ENCODE measurements around the gene ANO2.

ANO2 gene

GRCh38 chr12:5944688-5945070 lies 380 bp downstream of the ANO2 start:
- no peak for DNase-seq (ENCODE audit: low read depth, low spot score)
- H3K27me3 ChIP-seq (ENCODE audit: control insufficient read depth, insufficient read depth, low read length), result peaks cover 1% of the 10 kb centered on the region; the same call in 1 of the 2 replicates
- H3K9me3 ChIP-seq (ENCODE audit: control insufficient read depth, insufficient read depth, low read length), result no peaks in the 10 kb centered on the region
- no peak overlapping the region for H3K27ac ChIP-seq (ENCODE audit: low read length)
- no CpG with 5 or more reads among the region's 12 CpGs for WGBS (ENCODE audit: insufficient coverage, insufficient read length)
- H3K36me3 ChIP-seq (ENCODE audit: control insufficient read depth, insufficient read depth, low read length), result no peaks in the 10 kb centered on the region
- peaks cover 3% of the 10 kb centered on the region; the same call in 1 of the 2 replicates for H3K4me1 ChIP-seq (ENCODE audit: control insufficient read depth, insufficient read depth, low read length)
- H3K4me3 ChIP-seq (ENCODE audit: low read length), result peak overlapping the region; percentile 90

DNA sequence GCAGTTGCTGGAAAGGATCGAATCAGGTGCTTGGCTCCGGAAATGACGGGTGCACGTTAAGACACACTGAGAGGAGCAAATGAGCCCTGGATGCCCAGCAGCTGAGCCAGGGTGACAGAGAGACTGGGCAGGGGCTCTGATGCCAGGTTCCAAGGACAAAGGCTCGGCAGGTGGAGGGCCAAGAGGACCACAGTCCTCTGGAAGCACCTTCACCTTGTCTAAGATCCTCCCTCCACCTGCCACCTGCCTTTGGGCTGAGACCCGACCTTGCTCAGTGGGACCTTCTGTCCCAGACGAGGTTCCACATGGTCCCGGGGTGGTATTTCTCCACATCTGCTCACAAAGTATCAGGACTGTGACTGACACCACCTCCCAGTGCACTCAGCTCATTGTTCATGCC lies 1.0 kb downstream of the ANO2 start:
- Histone ChIP-seq H3K4me3 (ENCODE audit: low read length) (no peak overlapping the region), H3K27ac (ENCODE audit: low read length) (no peak overlapping the region), H3K4me1 (ENCODE audit: control insufficient read depth, insufficient read depth, low read length) (peaks cover 3% of the 10 kb centered on the region; the same call in 1 of the 2 replicates), H3K27me3 (ENCODE audit: control insufficient read depth, insufficient read depth, low read length) (peaks cover 1% of the 10 kb centered on the region; the same call in 1 of the 2 replicates), H3K36me3 (ENCODE audit: control insufficient read depth, insufficient read depth, low read length) (no peaks in the 10 kb centered on the region), H3K9me3 (ENCODE audit: control insufficient read depth, insufficient read depth, low read length) (no peaks in the 10 kb centered on the region)
- DNase-seq (ENCODE audit: low read depth, low spot score), result no peak
- WGBS (ENCODE audit: insufficient coverage, insufficient read length), result no CpG with 5 or more reads among the region's 8 CpGs

DNA sequence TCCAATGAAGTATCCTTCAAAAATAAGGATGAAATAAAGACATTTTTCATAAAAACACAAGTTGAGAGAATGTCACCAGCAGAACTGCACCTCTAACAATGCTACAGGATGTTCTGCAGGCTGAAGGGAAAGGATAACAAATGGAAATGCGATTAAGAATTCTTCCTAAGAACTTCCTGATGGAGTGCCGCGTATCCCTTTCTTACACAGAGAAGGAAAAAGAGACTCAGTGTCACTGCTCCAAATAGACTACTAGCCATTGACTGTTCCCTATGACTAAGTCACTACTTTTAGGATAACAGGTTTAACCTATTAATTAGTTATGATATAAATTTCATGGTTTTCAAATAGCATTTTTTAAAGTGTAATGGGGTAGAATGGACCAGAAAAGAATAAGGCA lies 3.2 kb downstream of the ANO2 start:
- peaks cover 1% of the 10 kb centered on the region; the same call in 1 of the 2 replicates for H3K27me3 ChIP-seq (ENCODE audit: control insufficient read depth, insufficient read depth, low read length)

DNA sequence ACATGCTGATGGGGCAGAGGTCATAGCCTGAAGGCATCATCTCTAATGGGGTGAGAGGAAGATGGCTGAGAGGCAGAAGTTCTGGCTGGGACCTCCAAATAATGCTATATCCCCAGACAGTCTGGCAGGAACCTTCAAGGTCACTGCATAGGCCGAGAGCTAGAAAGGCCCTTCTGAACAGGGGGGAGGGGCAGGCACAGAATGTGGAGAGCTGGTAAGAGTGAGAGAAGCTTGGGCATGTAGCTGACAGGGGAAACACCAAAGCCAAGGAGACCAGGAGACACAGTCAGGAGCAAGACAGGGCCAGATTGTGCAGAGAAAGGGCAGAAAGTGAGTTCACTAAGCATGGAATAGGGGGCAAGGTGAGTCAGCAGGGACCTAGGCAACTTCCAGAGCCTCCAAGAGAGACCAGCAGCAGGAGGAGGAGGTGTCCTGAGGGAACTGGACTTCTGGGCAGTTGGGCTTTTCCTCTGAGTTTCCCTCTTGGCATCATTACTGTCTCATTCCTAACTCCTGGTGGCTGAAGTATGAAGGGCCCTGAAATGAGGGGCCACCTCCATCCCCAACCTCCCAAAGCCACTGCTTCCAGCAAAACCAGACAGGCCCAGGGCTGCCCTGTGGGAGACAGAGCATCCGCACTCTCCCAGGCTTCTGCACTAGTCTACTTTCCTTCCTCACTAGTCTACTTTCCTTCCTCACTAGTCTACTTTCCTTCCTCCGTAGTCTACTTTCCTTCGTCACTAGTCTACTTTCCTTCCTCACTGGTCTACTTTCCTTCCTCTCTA lies 17.1 kb downstream of the ANO2 start:
- Histone ChIP-seq H3K27me3 (ENCODE audit: control insufficient read depth, insufficient read depth, low read length) (no peaks in the 10 kb centered on the region), H3K27ac (ENCODE audit: low read length) (no peak overlapping the region), H3K9me3 (ENCODE audit: control insufficient read depth, insufficient read depth, low read length) (no peaks in the 10 kb centered on the region), H3K36me3 (ENCODE audit: control insufficient read depth, insufficient read depth, low read length) (no peaks in the 10 kb centered on the region), H3K4me3 (ENCODE audit: low read length) (no peak overlapping the region), H3K4me1 (ENCODE audit: control insufficient read depth, insufficient read depth, low read length) (no peaks in the 10 kb centered on the region; the same call in 1 of the 2 replicates)
- DNase-seq (ENCODE audit: low read depth, low spot score), result no peak
- no CpG with 5 or more reads among the region's 4 CpGs for WGBS (ENCODE audit: insufficient coverage, insufficient read length)

More for the DNA sequence above, 3.2 kb downstream of the ANO2 start:
- Histone ChIP-seq H3K4me3 (ENCODE audit: low read length) (no peak overlapping the region), H3K4me1 (ENCODE audit: control insufficient read depth, insufficient read depth, low read length) (peaks cover 3% of the 10 kb centered on the region; the same call in 1 of the 2 replicates), H3K36me3 (ENCODE audit: control insufficient read depth, insufficient read depth, low read length) (no peaks in the 10 kb centered on the region), H3K27ac (ENCODE audit: low read length) (no peak overlapping the region), H3K9me3 (ENCODE audit: control insufficient read depth, insufficient read depth, low read length) (no peaks in the 10 kb centered on the region)
- WGBS (ENCODE audit: insufficient coverage, insufficient read length), result no CpG with 5 or more reads among the region's 3 CpGs
- DNase-seq (ENCODE audit: low read depth, low spot score), result no peak

DNA sequence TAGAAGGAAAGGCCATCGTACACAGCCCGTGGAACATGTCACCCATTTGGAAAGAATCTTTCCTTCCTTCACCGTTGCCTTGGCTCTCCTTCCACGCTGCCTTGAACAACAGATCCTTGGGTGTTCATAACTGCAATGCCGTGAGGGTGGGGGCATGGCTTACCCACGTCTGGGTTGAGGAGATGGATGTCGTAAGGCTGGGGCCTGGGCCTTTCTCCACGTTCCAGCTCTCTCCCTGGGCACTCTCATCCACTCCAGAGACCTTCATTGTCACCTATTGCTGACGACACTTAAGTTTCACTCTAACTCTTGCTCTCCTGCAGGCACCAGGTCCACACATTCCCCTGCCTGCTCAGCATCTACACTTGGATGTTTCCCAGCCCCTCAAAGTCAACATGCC lies 19.4 kb downstream of the ANO2 start:
- Histone ChIP-seq H3K36me3 (ENCODE audit: control insufficient read depth, insufficient read depth, low read length) (no peaks in the 10 kb centered on the region), H3K4me3 (ENCODE audit: low read length) (no peak overlapping the region)
- WGBS (ENCODE audit: insufficient coverage, insufficient read length), result no CpG with 5 or more reads among the region's 9 CpGs

GRCh38 chr12:5924342-5924741 lies 20.7 kb downstream of the ANO2 start:
- Histone ChIP-seq H3K27me3 (ENCODE audit: control insufficient read depth, insufficient read depth, low read length) (no peaks in the 10 kb centered on the region), H3K4me3 (ENCODE audit: low read length) (no peak overlapping the region), H3K27ac (ENCODE audit: low read length) (no peak overlapping the region), H3K9me3 (ENCODE audit: control insufficient read depth, insufficient read depth, low read length) (no peaks in the 10 kb centered on the region), H3K4me1 (ENCODE audit: control insufficient read depth, insufficient read depth, low read length) (no peaks in the 10 kb centered on the region; the same call in none of the 2 replicates), H3K36me3 (ENCODE audit: control insufficient read depth, insufficient read depth, low read length) (no peaks in the 10 kb centered on the region)
- no peak for DNase-seq (ENCODE audit: low read depth, low spot score)
- no CpG with 5 or more reads among the region's 7 CpGs for WGBS (ENCODE audit: insufficient coverage, insufficient read length)

More for the DNA sequence above, 19.4 kb downstream of the ANO2 start:
- no peak overlapping the region for H3K27ac ChIP-seq (ENCODE audit: low read length)
- DNase-seq (ENCODE audit: low read depth, low spot score), result no peak
- no peaks in the 10 kb centered on the region for H3K9me3 ChIP-seq (ENCODE audit: control insufficient read depth, insufficient read depth, low read length)
- H3K27me3 ChIP-seq (ENCODE audit: control insufficient read depth, insufficient read depth, low read length), result no peaks in the 10 kb centered on the region
- no peaks in the 10 kb centered on the region; the same call in none of the 2 replicates for H3K4me1 ChIP-seq (ENCODE audit: control insufficient read depth, insufficient read depth, low read length)

- Histone ChIP-seq H3K9me3 (ENCODE audit: control insufficient read depth, insufficient read depth, low read length) (no peaks in the 10 kb centered on the region), H3K4me3 (ENCODE audit: low read length) (no peak overlapping the region), H3K4me1 (ENCODE audit: control insufficient read depth, insufficient read depth, low read length) (no peaks in the 10 kb centered on the region; the same call in none of the 2 replicates), H3K36me3 (ENCODE audit: control insufficient read depth, insufficient read depth, low read length) (no peaks in the 10 kb centered on the region), H3K27ac (ENCODE audit: low read length) (no peak overlapping the region), H3K27me3 (ENCODE audit: control insufficient read depth, insufficient read depth, low read length) (no peaks in the 10 kb centered on the region)
- WGBS (ENCODE audit: insufficient coverage, insufficient read length), result no CpG with 5 or more reads among the region's 5 CpGs
- DNase-seq (ENCODE audit: low read depth, low spot score), result no peak
Measured at GRCh38 chr12:5923751-5924150, 21.3 kb downstream of the ANO2 start.

DNA sequence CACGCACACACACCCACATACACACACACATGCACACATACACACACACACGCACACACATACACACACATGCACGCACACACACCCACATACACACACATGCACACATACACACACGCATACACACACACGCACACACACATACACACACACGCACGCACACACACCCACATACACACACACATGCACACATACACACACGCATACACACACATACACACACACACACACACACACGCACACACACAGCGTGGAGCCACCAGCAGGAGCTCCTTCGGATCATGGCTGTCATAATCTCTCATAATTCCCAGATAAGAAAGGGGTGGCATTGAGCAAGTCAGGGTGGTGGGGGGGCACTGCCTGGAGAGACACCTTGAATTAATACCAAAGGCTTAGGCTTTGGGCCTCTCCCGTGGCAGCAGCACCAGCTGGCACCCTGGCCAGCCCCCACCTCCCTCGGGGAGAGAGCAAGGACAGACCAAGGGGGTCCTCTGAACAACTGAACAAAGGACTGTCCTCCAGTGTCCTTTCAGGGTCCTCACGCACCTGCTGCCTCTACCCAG lies 21.9 kb downstream of the ANO2 start:
- no CpG with 5 or more reads among the region's 14 CpGs for WGBS (ENCODE audit: insufficient coverage, insufficient read length)
- H3K36me3 ChIP-seq (ENCODE audit: control insufficient read depth, insufficient read depth, low read length), result no peaks in the 10 kb centered on the region

GRCh38 chr12:5921966-5922899 lies 22.8 kb downstream of the ANO2 start:
- Histone ChIP-seq H3K4me1 (ENCODE audit: control insufficient read depth, insufficient read depth, low read length) (no peaks in the 10 kb centered on the region; the same call in none of the 2 replicates), H3K27ac (ENCODE audit: low read length) (no peak overlapping the region), H3K27me3 (ENCODE audit: control insufficient read depth, insufficient read depth, low read length) (no peaks in the 10 kb centered on the region), H3K4me3 (ENCODE audit: low read length) (no peak overlapping the region), H3K9me3 (ENCODE audit: control insufficient read depth, insufficient read depth, low read length) (no peaks in the 10 kb centered on the region), H3K36me3 (ENCODE audit: control insufficient read depth, insufficient read depth, low read length) (no peaks in the 10 kb centered on the region)
- no peak for DNase-seq (ENCODE audit: low read depth, low spot score)
- no CpG with 5 or more reads among the region's 15 CpGs for WGBS (ENCODE audit: insufficient coverage, insufficient read length)

More for the DNA sequence above, 21.9 kb downstream of the ANO2 start:
- H3K4me1 ChIP-seq (ENCODE audit: control insufficient read depth, insufficient read depth, low read length), result no peaks in the 10 kb centered on the region; the same call in none of the 2 replicates
- H3K4me3 ChIP-seq (ENCODE audit: low read length), result no peak overlapping the region
- no peaks in the 10 kb centered on the region for H3K9me3 ChIP-seq (ENCODE audit: control insufficient read depth, insufficient read depth, low read length)
- DNase-seq (ENCODE audit: low read depth, low spot score), result no peak
- no peaks in the 10 kb centered on the region for H3K27me3 ChIP-seq (ENCODE audit: control insufficient read depth, insufficient read depth, low read length)
- no peak overlapping the region for H3K27ac ChIP-seq (ENCODE audit: low read length)
